ENCODE data around the gene PNPLA3. TPM values are rescaled to one million over a fixed set of nuclear protein-coding genes. Genes with fewer than 3 reads are reported as not detected.

The PNPLA3 gene, protein sequence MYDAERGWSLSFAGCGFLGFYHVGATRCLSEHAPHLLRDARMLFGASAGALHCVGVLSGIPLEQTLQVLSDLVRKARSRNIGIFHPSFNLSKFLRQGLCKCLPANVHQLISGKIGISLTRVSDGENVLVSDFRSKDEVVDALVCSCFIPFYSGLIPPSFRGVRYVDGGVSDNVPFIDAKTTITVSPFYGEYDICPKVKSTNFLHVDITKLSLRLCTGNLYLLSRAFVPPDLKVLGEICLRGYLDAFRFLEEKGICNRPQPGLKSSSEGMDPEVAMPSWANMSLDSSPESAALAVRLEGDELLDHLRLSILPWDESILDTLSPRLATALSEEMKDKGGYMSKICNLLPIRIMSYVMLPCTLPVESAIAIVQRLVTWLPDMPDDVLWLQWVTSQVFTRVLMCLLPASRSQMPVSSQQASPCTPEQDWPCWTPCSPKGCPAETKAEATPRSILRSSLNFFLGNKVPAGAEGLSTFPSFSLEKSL
- 1.1 and 2.4 TPM in 2 replicates for total RNA-seq

DNA sequence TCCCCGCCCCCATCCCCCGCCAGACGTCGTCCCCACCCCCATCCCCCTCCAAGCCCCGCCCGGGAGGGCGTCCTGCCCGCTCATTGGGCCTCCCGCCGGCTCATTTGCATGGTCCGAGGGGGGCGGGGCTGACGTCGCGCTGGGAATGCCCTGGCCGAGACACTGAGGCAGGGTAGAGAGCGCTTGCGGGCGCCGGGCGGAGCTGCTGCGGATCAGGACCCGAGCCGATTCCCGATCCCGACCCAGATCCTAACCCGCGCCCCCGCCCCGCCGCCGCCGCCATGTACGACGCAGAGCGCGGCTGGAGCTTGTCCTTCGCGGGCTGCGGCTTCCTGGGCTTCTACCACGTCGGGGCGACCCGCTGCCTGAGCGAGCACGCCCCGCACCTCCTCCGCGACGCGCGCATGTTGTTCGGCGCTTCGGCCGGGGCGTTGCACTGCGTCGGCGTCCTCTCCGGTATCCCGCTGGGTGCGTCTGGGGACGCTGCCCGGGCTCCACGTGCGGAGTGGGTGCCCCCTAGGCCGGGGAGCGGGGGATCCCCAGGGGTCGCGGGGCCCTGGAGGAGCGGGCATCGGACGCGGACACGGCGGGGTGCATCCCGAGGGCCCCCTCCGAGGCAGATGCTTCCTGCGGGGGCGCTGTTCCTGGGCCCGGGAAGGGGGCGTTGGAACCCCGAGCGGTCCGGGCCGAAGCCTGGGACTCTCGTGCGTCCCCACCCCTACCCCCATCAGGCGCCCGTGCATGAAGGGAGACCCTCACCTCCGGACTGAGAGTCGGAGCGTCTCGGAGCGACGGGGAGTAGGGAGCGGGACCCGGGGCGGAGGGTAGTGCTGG, at the start of gene PNPLA3:
TSS of gene PNPLA3 (plus strand) at position 175 of the 834 bp plus-strand sequence. CDS start at position 282, 107 bp downstream.

DNA sequence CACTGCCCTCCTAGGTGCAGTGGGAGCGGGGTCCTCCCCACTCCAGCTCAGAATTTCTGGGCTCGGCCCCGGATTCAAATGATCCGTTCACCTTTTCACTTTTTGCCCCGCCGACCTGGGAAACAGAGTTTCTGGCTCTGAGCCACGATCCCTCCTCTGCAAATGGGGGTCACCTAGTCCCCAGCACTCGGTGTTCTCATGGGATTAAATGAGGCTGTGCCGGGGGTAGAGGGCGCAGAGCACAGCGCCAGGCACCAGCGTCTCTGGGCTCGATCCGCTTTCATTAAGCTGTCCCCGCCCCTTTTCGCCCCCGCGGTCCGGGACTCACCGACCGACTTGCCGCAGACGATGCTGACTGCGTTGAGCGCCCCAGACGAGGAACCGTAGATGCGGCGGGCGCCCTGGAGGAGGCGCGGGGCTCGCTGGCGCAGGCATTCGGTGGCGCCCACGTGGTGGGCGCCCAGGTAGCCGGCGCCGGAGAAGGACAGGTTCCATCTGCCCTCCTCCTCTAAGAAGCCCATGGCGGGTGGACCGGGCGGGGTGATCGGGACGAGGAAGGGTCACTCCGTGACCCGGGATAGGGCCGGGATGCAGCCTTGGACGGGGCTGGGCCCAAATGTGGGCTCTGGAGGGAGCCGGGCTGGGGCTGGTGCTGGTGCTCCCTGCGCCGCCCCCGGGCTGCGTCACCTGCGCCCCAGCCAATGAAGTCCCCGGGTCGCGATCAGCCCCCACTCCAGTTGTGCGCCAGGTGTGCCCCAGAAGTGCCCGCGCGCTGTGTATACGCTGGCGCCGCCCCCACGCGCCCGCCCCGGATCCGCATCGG, 32.0 kb upstream of the PNPLA3 start, which contains the start of gene PNPLA5:
TSS of gene PNPLA5 (minus strand) at position 654 of the 823 bp plus-strand sequence. CDS start at position 521, 133 bp downstream.

DNA sequence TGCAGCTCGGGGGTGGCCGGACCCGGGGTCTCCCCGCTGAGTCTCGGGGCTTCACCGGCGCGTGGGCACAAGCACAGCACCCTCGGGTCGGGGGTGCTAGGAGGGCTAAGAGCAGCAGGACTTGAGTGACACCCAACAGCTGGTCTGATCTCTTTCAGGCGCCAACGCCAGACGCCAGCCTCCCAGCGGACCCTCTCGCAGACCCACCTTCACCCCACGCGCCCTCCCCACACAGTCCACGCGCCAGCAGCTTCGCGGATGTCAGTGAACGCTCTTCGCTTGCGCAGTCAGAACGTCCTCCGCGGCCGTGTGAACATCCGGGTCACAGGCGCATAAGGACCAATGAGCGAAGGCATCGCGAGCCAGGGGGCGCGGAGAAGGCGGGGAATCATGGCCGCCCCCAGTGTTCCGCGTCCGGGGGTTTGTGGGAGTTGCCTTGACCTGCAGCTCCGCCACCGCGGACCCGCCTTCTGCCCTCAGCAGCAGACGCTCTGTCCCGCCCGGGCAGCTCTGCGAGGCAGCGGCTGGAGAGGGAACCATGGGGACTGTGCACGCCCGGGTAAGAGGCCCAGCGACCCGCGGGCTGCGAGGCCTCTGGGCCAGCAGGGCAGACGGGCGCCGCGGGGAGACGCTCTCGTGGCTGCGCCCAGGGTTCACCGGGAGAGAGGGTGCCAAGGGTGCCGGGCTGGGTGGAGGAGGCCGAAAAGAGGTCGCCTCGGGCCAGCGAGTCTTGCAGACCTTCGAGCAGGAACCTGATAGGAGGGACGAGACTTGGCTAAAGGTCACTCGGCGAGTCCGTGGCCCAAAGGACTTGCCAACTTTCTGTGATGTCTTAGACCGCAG, 31.7 kb downstream of the PNPLA3 start, which contains the start of gene SAMM50:
TSS of gene SAMM50 (plus strand) at position 403 of the 843 bp plus-strand sequence. CDS start at position 539, 136 bp downstream.

Other genes with a start within 250 kb of the PNPLA3 start
- gene EFCAB6, start 111.5 kb upstream of the PNPLA3 start, total RNA-seq, result 2.4 and 2.5 TPM in 2 replicates
- 0.26 and 0.31 TPM in 2 replicates for gene SULT4A1, start 61.3 kb upstream of the PNPLA3 start, total RNA-seq
- gene PNPLA5, start 31.8 kb upstream of the PNPLA3 start, total RNA-seq, result not detected in 2 replicates
- 38.4 and 44.1 TPM in 2 replicates for gene SAMM50, start 31.6 kb downstream of the PNPLA3 start, total RNA-seq
- gene PARVB, start 100.5 kb downstream of the PNPLA3 start, total RNA-seq, result 22.5 and 29.8 TPM in 2 replicates

Data from aortic smooth muscle cell (primary cell).